ENCODE results near the gene MGMT. TPM values are rescaled to one million over a fixed set of nuclear protein-coding genes. Genes with fewer than 3 reads are reported as not detected.

The MGMT gene
- total and polyA plus RNA-seq, 8 donors: 1.2 to 37.8 (median 21.3) TPM

DNA sequence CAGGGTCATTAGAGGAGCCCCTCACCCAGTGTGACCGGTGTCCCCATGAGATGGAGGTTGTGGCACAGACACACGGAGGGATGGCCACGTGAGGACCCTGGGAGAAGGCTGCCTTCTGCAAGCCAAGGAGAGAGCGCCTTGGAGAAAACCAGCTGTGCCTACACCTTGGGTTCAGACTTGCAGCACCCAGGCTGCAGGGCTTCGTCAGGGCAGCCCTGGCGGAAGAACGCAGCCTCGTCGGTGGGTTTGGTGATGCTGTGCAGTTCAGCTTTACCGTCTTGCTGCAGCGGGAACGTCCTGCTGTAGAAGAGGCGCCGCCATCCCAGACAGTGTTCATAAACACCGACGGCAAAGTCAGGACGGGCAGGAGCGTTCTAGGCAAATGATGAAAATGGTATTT lies 89.3 kb downstream of the MGMT start:
- Histone ChIP-seq H3K4me1 (no peaks in the 10 kb centered on the region), H3K9me3 (no peaks in the 10 kb centered on the region), H3K27ac (no peak overlapping the region), H3K4me3 (no peak overlapping the region), H3K27me3 (no peaks in the 10 kb centered on the region), H3K36me3 (peaks cover 0 to 23% (median 9%) of the 10 kb centered on the region in 4 donors)
- 94 to 97% (median 96%) methylated on average over 18 of the region's 18 CpGs for WGBS, 5 donors
- no peak for DNase-seq
- TF ChIP-seq EP300 (IDR thresholded peaks at IDR 0.05): no peak
- no peak for TF ChIP-seq POLR2AphosphoS5 (IDR thresholded peaks at IDR 0.05)
- no peak for TF ChIP-seq POLR2A (IDR thresholded peaks at IDR 0.05)
- TF ChIP-seq, protein P1, sequence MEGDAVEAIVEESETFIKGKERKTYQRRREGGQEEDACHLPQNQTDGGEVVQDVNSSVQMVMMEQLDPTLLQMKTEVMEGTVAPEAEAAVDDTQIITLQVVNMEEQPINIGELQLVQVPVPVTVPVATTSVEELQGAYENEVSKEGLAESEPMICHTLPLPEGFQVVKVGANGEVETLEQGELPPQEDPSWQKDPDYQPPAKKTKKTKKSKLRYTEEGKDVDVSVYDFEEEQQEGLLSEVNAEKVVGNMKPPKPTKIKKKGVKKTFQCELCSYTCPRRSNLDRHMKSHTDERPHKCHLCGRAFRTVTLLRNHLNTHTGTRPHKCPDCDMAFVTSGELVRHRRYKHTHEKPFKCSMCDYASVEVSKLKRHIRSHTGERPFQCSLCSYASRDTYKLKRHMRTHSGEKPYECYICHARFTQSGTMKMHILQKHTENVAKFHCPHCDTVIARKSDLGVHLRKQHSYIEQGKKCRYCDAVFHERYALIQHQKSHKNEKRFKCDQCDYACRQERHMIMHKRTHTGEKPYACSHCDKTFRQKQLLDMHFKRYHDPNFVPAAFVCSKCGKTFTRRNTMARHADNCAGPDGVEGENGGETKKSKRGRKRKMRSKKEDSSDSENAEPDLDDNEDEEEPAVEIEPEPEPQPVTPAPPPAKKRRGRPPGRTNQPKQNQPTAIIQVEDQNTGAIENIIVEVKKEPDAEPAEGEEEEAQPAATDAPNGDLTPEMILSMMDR (IDR thresholded peaks at IDR 0.05): no peak
- intact Hi-C loops (cut with DNase I; ENCODE audit: low total_unique reads): no loop called here

DNA sequence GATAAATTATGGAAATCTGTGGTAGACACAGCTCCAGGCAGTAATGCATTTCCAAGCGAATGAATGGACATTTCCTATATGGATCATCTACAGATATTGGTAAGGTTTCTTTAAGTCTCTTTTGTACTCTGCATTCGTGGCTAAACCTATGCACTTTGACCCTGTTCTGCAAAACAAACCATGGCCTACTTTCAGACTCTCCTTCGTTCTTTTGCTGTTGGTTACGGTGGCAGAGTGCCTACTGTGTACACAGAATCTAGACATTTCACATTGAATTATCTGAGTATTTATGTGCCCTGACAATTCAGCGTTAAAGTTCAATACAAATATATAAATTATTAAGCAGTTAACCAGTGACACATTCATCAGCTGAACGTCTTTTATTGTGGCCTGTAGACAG lies 93.3 kb downstream of the MGMT start:
- TF ChIP-seq POLR2A (IDR thresholded peaks at IDR 0.05) (no peak), POLR2AphosphoS5 (IDR thresholded peaks at IDR 0.05) (no peak), EP300 (IDR thresholded peaks at IDR 0.05) (no peak)
- TF ChIP-seq, protein P1 (IDR thresholded peaks at IDR 0.05): no peak
- DNase-seq: no peak
- intact Hi-C loops (cut with DNase I; ENCODE audit: low total_unique reads): no loop called here
- no peak overlapping the region for H3K27ac ChIP-seq
- no peaks in the 10 kb centered on the region for H3K9me3 ChIP-seq
- WGBS, 5 donors: 65 to 78% (median 68%) methylated on average over 6 of the region's 6 CpGs
- H3K4me3 ChIP-seq: no peak overlapping the region
- H3K27me3 ChIP-seq: no peaks in the 10 kb centered on the region
- no peaks in the 10 kb centered on the region for H3K4me1 ChIP-seq
- H3K36me3 ChIP-seq: peaks cover 0 to 8% (median 0%) of the 10 kb centered on the region in 4 donors

DNA sequence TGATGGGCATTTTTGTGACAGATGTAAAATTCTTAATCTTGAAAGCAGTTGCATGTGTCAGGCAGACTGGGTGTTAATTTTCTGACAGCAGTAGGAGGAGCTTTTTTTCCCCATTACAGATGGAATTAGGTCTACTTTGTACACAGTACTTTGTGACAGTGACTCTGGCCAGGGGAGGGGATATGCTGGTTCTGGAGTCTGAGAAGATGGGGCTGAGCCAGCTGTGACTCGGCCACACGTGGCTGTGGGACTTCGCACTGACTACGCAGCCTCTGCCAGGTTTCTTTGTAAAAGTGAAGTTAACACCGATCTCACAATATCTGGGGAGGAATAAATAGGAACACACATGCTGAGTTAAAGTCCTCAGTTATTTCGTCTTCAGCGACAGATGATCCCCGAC lies 95.4 kb downstream of the MGMT start:
- H3K4me3 ChIP-seq: no peak overlapping the region
- TF ChIP-seq POLR2AphosphoS5 (IDR thresholded peaks at IDR 0.05) (no peak), EP300 (IDR thresholded peaks at IDR 0.05) (no peak), POLR2A (IDR thresholded peaks at IDR 0.05) (no peak)
- TF ChIP-seq, protein P1 (IDR thresholded peaks at IDR 0.05): no peak
- no peak for DNase-seq
- no peaks in the 10 kb centered on the region for H3K27me3 ChIP-seq
- no peaks in the 10 kb centered on the region for H3K4me1 ChIP-seq
- H3K9me3 ChIP-seq: no peaks in the 10 kb centered on the region
- intact Hi-C loops (cut with DNase I; ENCODE audit: low total_unique reads): no loop called here
- 89 to 96% (median 93%) methylated on average over 8 of the region's 8 CpGs for WGBS, 5 donors
- peaks cover 0 to 14% (median 10%) of the 10 kb centered on the region in 4 donors for H3K36me3 ChIP-seq
- no peak overlapping the region for H3K27ac ChIP-seq

DNA sequence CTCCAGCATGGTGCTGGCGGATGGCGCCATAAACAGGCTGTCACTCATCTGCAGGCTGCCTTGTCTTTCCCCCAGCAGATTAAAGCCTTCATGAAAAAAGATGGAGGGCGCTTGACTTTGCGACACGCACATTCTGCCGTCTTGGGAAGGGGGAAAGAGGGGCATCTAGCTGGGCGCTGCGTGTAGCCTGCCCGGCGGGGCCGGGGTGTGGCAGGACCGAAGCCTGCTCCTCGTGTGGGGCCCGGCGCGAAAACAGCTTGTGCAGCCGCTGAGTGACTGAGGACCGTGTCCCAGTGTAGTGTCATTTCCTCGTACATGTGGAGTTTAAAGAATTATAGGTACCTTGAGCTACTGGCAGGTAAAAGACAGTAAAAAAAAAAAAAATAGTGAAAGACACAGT lies 97.9 kb downstream of the MGMT start:
- 94 to 99% (median 97%) methylated on average over 19 of the region's 19 CpGs for WGBS, 5 donors
- DNase-seq: no peak
- peaks cover 0 to 6% (median 0%) of the 10 kb centered on the region in 4 donors for H3K4me1 ChIP-seq
- no peaks in the 10 kb centered on the region for H3K9me3 ChIP-seq
- TF ChIP-seq POLR2AphosphoS5 (IDR thresholded peaks at IDR 0.05) (no peak), POLR2A (IDR thresholded peaks at IDR 0.05) (no peak), EP300 (IDR thresholded peaks at IDR 0.05) (no peak)
- TF ChIP-seq, protein P1 (IDR thresholded peaks at IDR 0.05): no peak
- H3K27me3 ChIP-seq: no peaks in the 10 kb centered on the region
- H3K36me3 ChIP-seq: peaks cover 0 to 19% (median 11%) of the 10 kb centered on the region in 4 donors
- intact Hi-C loops (cut with DNase I; ENCODE audit: low total_unique reads): no loop called here
- no peak overlapping the region for H3K4me3 ChIP-seq
- H3K27ac ChIP-seq: no peak overlapping the region
